Osteoblast (primary cell): ENCODE measurements around the gene VLDLR. TPM values are rescaled to one million over a fixed set of nuclear protein-coding genes. Genes with fewer than 3 reads are reported as not detected.

Experiments
- DNase-seq: peaks from one replicate; pipeline ENCODE4 v3.0.0; 2011; ENCODE audit warnings: low spot score, mixed read lengths; ENCODE audit not compliant: insufficient read length; ENCODE audit errors: missing footprints
- H2AFZ ChIP-seq: 2 replicates; pipeline ENCODE4 v1.6.0; 2011; ENCODE audit warnings: mild to moderate bottlenecking, low read length
- H3K27ac ChIP-seq: 2 replicates; pipeline ENCODE4 v1.5.1; 2011; ENCODE audit warnings: mild to moderate bottlenecking, low read depth, low read length, moderate library complexity
- H3K27me3 ChIP-seq: 2 replicates; pipeline ENCODE4 v1.6.0; 2012; ENCODE audit warnings: mild to moderate bottlenecking, control low read depth, inconsistent platforms, low read length, moderate library complexity; ENCODE audit not compliant: insufficient read depth
- H3K36me3 ChIP-seq: 2 replicates; pipeline ENCODE4 v1.5.1; 2011; ENCODE audit warnings: mild to moderate bottlenecking, low read length, control low read depth, moderate library complexity; ENCODE audit not compliant: insufficient read depth
- H3K4me1 ChIP-seq: 2 replicates; pipeline ENCODE4 v1.5.1; 2011; ENCODE audit warnings: mild to moderate bottlenecking, low read length, control low read depth, moderate library complexity; ENCODE audit not compliant: insufficient read depth
- H3K4me2 ChIP-seq: 2 replicates; pipeline ENCODE4 v1.6.0; 2011; ENCODE audit warnings: mild to moderate bottlenecking, low read length; ENCODE audit not compliant: insufficient read depth
- H3K4me3 ChIP-seq: fragments of 200-600 bp; sonication (generic); 3 replicates; pipeline ENCODE4 v1.5.1; 2012; ENCODE audit warnings: mild to moderate bottlenecking, low read length, inconsistent platforms; ENCODE audit not compliant: insufficient read depth
- H3K79me2 ChIP-seq: 2 replicates; pipeline ENCODE4 v1.6.0; 2012; ENCODE audit warnings: mild to moderate bottlenecking, low read length, control low read depth, inconsistent platforms; ENCODE audit not compliant: insufficient read depth
- H3K9me3 ChIP-seq: 2 replicates; pipeline ENCODE4 v1.5.1; 2011; ENCODE audit warnings: low read depth, low read length, control low read depth
- H4K20me1 ChIP-seq: 2 replicates; pipeline ENCODE4 v1.6.0; 2012; ENCODE audit warnings: mild to moderate bottlenecking, low read length, control low read depth; ENCODE audit not compliant: insufficient read depth
- CTCF ChIP-seq: IDR thresholded peaks from 2 replicates; pipeline ENCODE4 v1.5.1; 2011; ENCODE audit warnings: mild to moderate bottlenecking, low read depth, low read length, moderate library complexity; ENCODE audit errors: extremely low read depth
- total RNA-seq: library from RNA; depleted of rRNA; stranded (reverse); fragments of >200 nt; gene quantifications from 2 replicates; pipeline ENCODE4 v1.2.3, GENCODE V29; 2012

Gene VLDLR
- total RNA-seq, 1 donor: 10.1 TPM

GRCh38 chr9:2603621-2604020 is 18.0 kb upstream of the VLDLR start:
- H3K36me3 ChIP-seq: no peaks in the 10 kb centered on the region
- no peaks in the 10 kb centered on the region for H4K20me1 ChIP-seq
- TF ChIP-seq CTCF: no peak
- no peaks in the 10 kb centered on the region for H3K27me3 ChIP-seq
- DNase-seq: no peak
- H2AFZ ChIP-seq: no peak overlapping the region
- no peaks in the 10 kb centered on the region for H3K79me2 ChIP-seq
- H3K4me1 ChIP-seq: no peaks in the 10 kb centered on the region
- no peak overlapping the region for H3K4me2 ChIP-seq
- no peak overlapping the region for H3K27ac ChIP-seq
- H3K9me3 ChIP-seq: no peaks in the 10 kb centered on the region
- no peak overlapping the region for H3K4me3 ChIP-seq

GRCh38 chr9:2605246-2605645 is 16.3 kb upstream of the VLDLR start:
- no peaks in the 10 kb centered on the region for H3K4me1 ChIP-seq
- H2AFZ ChIP-seq: no peak overlapping the region
- TF ChIP-seq CTCF: no peak
- H3K79me2 ChIP-seq: no peaks in the 10 kb centered on the region
- no peak overlapping the region for H3K27ac ChIP-seq
- no peaks in the 10 kb centered on the region for H3K36me3 ChIP-seq
- no peaks in the 10 kb centered on the region for H4K20me1 ChIP-seq
- DNase-seq: no peak
- H3K27me3 ChIP-seq: no peaks in the 10 kb centered on the region
- no peak overlapping the region for H3K4me2 ChIP-seq
- H3K9me3 ChIP-seq: no peaks in the 10 kb centered on the region
- no peak overlapping the region for H3K4me3 ChIP-seq

- DNase-seq: no peak
- Histone ChIP-seq H3K27me3 (no peaks in the 10 kb centered on the region), H3K4me2 (no peak overlapping the region), H3K36me3 (no peaks in the 10 kb centered on the region), H2AFZ (no peak overlapping the region), H3K4me3 (no peak overlapping the region), H3K9me3 (no peaks in the 10 kb centered on the region), H3K4me1 (no peaks in the 10 kb centered on the region), H4K20me1 (no peaks in the 10 kb centered on the region), H3K79me2 (no peaks in the 10 kb centered on the region), H3K27ac (no peak overlapping the region)
- TF ChIP-seq CTCF: no peak
These were observed 13.3 kb upstream of the VLDLR start for GRCh38 chr9:2608276-2608675.

- no peak for TF ChIP-seq CTCF
- DNase-seq: no peak
- no peaks in the 10 kb centered on the region for H3K4me1 ChIP-seq
- H3K27ac ChIP-seq: no peak overlapping the region
- no peaks in the 10 kb centered on the region for H3K79me2 ChIP-seq
- no peaks in the 10 kb centered on the region for H4K20me1 ChIP-seq
- no peaks in the 10 kb centered on the region for H3K36me3 ChIP-seq
- H3K4me3 ChIP-seq: no peak overlapping the region
- H3K9me3 ChIP-seq: no peaks in the 10 kb centered on the region
- no peak overlapping the region for H2AFZ ChIP-seq
- H3K27me3 ChIP-seq: no peaks in the 10 kb centered on the region
- H3K4me2 ChIP-seq: no peak overlapping the region
These were observed 10.6 kb upstream of the VLDLR start for GRCh38 chr9:2610985-2611384.
